HG03558 (cell line): ENCODE measurements around the gene SLC13A3.

Source experiments
- ATAC-seq: cut with Tn5 transposase; IDR thresholded peaks from one replicate; pipeline ENCODE4 v1.9.1; 2021; ENCODE audit warnings: moderate number of reproducible peaks; ENCODE audit not compliant: unreplicated experiment; ENCODE audit errors: extremely low read depth

The SLC13A3 gene

GRCh38 chr20:46583411-46584214, 67.6 kb downstream of the SLC13A3 start:
- no peak for ATAC-seq

- ATAC-seq: no peak
Observed at GRCh38 chr20:46582648-46583047, 68.6 kb downstream of the SLC13A3 start.

GRCh38 chr20:46581391-46581790, 69.9 kb downstream of the SLC13A3 start:
- no peak for ATAC-seq

- ATAC-seq: no peak
Observed at GRCh38 chr20:46580613-46581205, 70.5 kb downstream of the SLC13A3 start.

GRCh38 chr20:46578745-46579144, 72.5 kb downstream of the SLC13A3 start:
- ATAC-seq: no peak

GRCh38 chr20:46576774-46577395, 74.4 kb downstream of the SLC13A3 start:
- no peak for ATAC-seq

- no peak for ATAC-seq
Observed at GRCh38 chr20:46575937-46576461, 75.3 kb downstream of the SLC13A3 start.

- ATAC-seq: no peak
Observed at GRCh38 chr20:46575394-46575793, 75.9 kb downstream of the SLC13A3 start.

- ATAC-seq: no peak
Observed at GRCh38 chr20:46573788-46574584, 77.3 kb downstream of the SLC13A3 start.

- ATAC-seq: no peak
Observed at GRCh38 chr20:46573234-46573633, 78.0 kb downstream of the SLC13A3 start.

- no peak for ATAC-seq
Observed at GRCh38 chr20:46572790-46573189, 78.5 kb downstream of the SLC13A3 start.

- no peak for ATAC-seq
Observed at GRCh38 chr20:46572153-46572552, 79.1 kb downstream of the SLC13A3 start.

- no peak for ATAC-seq
Observed at GRCh38 chr20:46571418-46571817, 79.8 kb downstream of the SLC13A3 start.

- no peak for ATAC-seq
Observed at GRCh38 chr20:46570956-46571355, 80.3 kb downstream of the SLC13A3 start.

GRCh38 chr20:46569961-46570360, 81.3 kb downstream of the SLC13A3 start:
- ATAC-seq: no peak

- ATAC-seq: no peak
Observed at GRCh38 chr20:46568570-46569129, 82.6 kb downstream of the SLC13A3 start.

- no peak for ATAC-seq
Observed at GRCh38 chr20:46566125-46566524, 85.1 kb downstream of the SLC13A3 start.

GRCh38 chr20:46564241-46564957, 86.9 kb downstream of the SLC13A3 start:
- no peak for ATAC-seq

- no peak for ATAC-seq
Observed at GRCh38 chr20:46563860-46564221, 87.4 kb downstream of the SLC13A3 start.
